ENCODE results near the gene FOXC1. TPM values are rescaled to one million over a fixed set of nuclear protein-coding genes. Genes with fewer than 3 reads are reported as not detected.

FOXC1 gene
- total RNA-seq, 4 donors from 2014 or later = 8.7 to 19.7 (median 16.8) TPM

- H3K4me1 ChIP-seq = peaks cover 6 to 10% (median 8%) of the 10 kb centered on the region in 4 donors
- H3K27me3 ChIP-seq = peaks cover 0 to 47% (median 7%) of the 10 kb centered on the region in 4 donors
- 7% methylated on average over 16 of the region's 25 CpGs for WGBS
- peak overlapping the region in 3 of 4 donors; percentile 8 to 47 (median 25) for H3K4me3 ChIP-seq
- no peak overlapping the region for H3K27ac ChIP-seq (replicated peaks in 1 of 4)
- no peaks in the 10 kb centered on the region for H3K36me3 ChIP-seq
- DNase-seq (ENCODE audit: extremely low spot score) = no peak
- TF ChIP-seq CTCF (IDR thresholded peaks at IDR 0.05) (peak; percentile 93 to 96 (median 94)), EP300 (IDR thresholded peaks at IDR 0.05) (no peak)
- H3K9me3 ChIP-seq = no peaks in the 10 kb centered on the region
- intact Hi-C loops (cut with DNase I) = loop anchor here (2.0 to 10.0 kb wide), 2 partner anchors 1039 to 1149 kb away; no protein-coding TSS in a partner anchor
These were observed 13.4 kb upstream of the FOXC1 start for GRCh38 chr6:1596088-1596852.

GRCh38 chr6:1597121-1597744, 12.5 kb upstream of the FOXC1 start:
- Histone ChIP-seq H3K4me1 (peaks cover 6 to 10% (median 8%) of the 10 kb centered on the region in 4 donors), H3K4me3 (no peak overlapping the region), H3K36me3 (no peaks in the 10 kb centered on the region), H3K27me3 (peaks cover 0 to 57% (median 7%) of the 10 kb centered on the region in 4 donors), H3K27ac (replicated peaks in 1 of 4) (no peak overlapping the region), H3K9me3 (no peaks in the 10 kb centered on the region)
- WGBS = 82% methylated on average over 8 of the region's 8 CpGs
- TF ChIP-seq POLR2AphosphoS5 (IDR thresholded peaks at IDR 0.05) = no peak
- TF ChIP-seq POLR2A (IDR thresholded peaks at IDR 0.05; ENCODE audit: low read depth) = no peak
- no peak for TF ChIP-seq CTCF (IDR thresholded peaks at IDR 0.05)
- intact Hi-C loops (cut with DNase I) = loop anchor here (2.0 to 10.0 kb wide), 2 partner anchors 1038 to 1148 kb away; no protein-coding TSS in a partner anchor
- DNase-seq (ENCODE audit: extremely low spot score) = no peak

GRCh38 chr6:1597924-1598323, 11.8 kb upstream of the FOXC1 start:
- peaks cover 0 to 64% (median 7%) of the 10 kb centered on the region in 4 donors for H3K27me3 ChIP-seq

GRCh38 chr6:1598433-1598832, 11.3 kb upstream of the FOXC1 start:
- peaks cover 0 to 65% (median 8%) of the 10 kb centered on the region in 4 donors for H3K27me3 ChIP-seq
- 92% methylated on average over 10 of the region's 10 CpGs for WGBS

More at GRCh38 chr6:1597924-1598323, 11.8 kb upstream of the FOXC1 start:
- H3K9me3 ChIP-seq = no peaks in the 10 kb centered on the region
- no peak overlapping the region for H3K27ac ChIP-seq (replicated peaks in 1 of 4)
- intact Hi-C loops (cut with DNase I) = loop anchor here (2.0 to 10.0 kb wide), 2 partner anchors 1037 to 1147 kb away; no protein-coding TSS in a partner anchor
- 85% methylated on average over 4 of the region's 5 CpGs for WGBS
- no peak overlapping the region for H3K4me3 ChIP-seq
- H3K36me3 ChIP-seq = no peaks in the 10 kb centered on the region
- TF ChIP-seq CTCF (IDR thresholded peaks at IDR 0.05) (no peak), POLR2A (IDR thresholded peaks at IDR 0.05; ENCODE audit: low read depth) (no peak), POLR2AphosphoS5 (IDR thresholded peaks at IDR 0.05) (no peak), EP300 (IDR thresholded peaks at IDR 0.05) (no peak)
- peaks cover 6 to 10% (median 8%) of the 10 kb centered on the region in 4 donors for H3K4me1 ChIP-seq
- no peak for DNase-seq (ENCODE audit: extremely low spot score)

More at GRCh38 chr6:1598433-1598832, 11.3 kb upstream of the FOXC1 start:
- TF ChIP-seq POLR2A (IDR thresholded peaks at IDR 0.05; ENCODE audit: low read depth) (no peak), CTCF (IDR thresholded peaks at IDR 0.05) (no peak), EP300 (IDR thresholded peaks at IDR 0.05) (no peak), POLR2AphosphoS5 (IDR thresholded peaks at IDR 0.05) (no peak)
- peaks cover 6 to 10% (median 8%) of the 10 kb centered on the region in 4 donors for H3K4me1 ChIP-seq
- intact Hi-C loops (cut with DNase I) = loop anchor here (10.0 kb wide), 1 partner anchor 1146 kb away; no protein-coding TSS in a partner anchor
- no peak overlapping the region for H3K27ac ChIP-seq (replicated peaks in 1 of 4)
- H3K36me3 ChIP-seq = no peaks in the 10 kb centered on the region
- no peak for DNase-seq (ENCODE audit: extremely low spot score)
- no peak overlapping the region for H3K4me3 ChIP-seq
- no peaks in the 10 kb centered on the region for H3K9me3 ChIP-seq
